H1 (cell line): ENCODE measurements around the gene POLR1G. TPM values are rescaled to one million over a fixed set of nuclear protein-coding genes. Genes with fewer than 3 reads are reported as not detected.

Experiments used
- ASH2L ChIP-seq: fragments of 200-600, 300-600 bp; sonication (generic); IDR thresholded peaks from one replicate; pipeline ENCODE4 v1.7.1; 2017; ENCODE audit warnings: low read length
- CBX8 ChIP-seq: fragments of 300-800, 300-1000 bp; sonication (generic); IDR thresholded peaks from 2 replicates; pipeline ENCODE4 v1.7.1; 2016; ENCODE audit warnings: low read depth, low read length, borderline replicate concordance
- CHD1 ChIP-seq: IDR thresholded peaks from 2 replicates; pipeline ENCODE4 v1.6.1; 2012; ENCODE audit warnings: low read depth, low read length, improper control_type of control experiment
- CHD2 ChIP-seq: IDR thresholded peaks from 2 replicates; pipeline ENCODE4 v1.6.1; 2012; ENCODE audit warnings: low read length, improper control_type of control experiment
- EZH2 ChIP-seq: fragments of 200-600 bp; sonication (generic); IDR thresholded peaks from 2 replicates; pipeline ENCODE4 v1.7.1; 2012; ENCODE audit warnings: low read depth, mild to moderate bottlenecking, moderate library complexity, low read length, inconsistent platforms; ENCODE audit not compliant: severe bottlenecking
- FOSL1 ChIP-seq: IDR thresholded peaks from 2 replicates; pipeline ENCODE4 v1.6.1; 2011; ENCODE audit warnings: mild to moderate bottlenecking, low read depth, low read length, moderate library complexity; ENCODE audit not compliant: insufficient read depth
- GTF2F1 ChIP-seq: IDR thresholded peaks from 2 replicates; pipeline ENCODE4 v1.6.1; 2012; ENCODE audit warnings: low read depth, low read length, improper control_type of control experiment, borderline replicate concordance
- JUND ChIP-seq: IDR thresholded peaks from 2 replicates; pipeline ENCODE4 v1.6.1; 2011; ENCODE audit warnings: mild to moderate bottlenecking, improper control_type of control experiment, low read length
- KDM1A ChIP-seq: fragments of 200-600, 300-600 bp; sonication (generic); IDR thresholded peaks from 2 replicates; pipeline ENCODE4 v1.7.1; 2016; ENCODE audit warnings: mild to moderate bottlenecking, low read length, borderline replicate concordance
- KDM4A ChIP-seq: IDR thresholded peaks from one replicate; pipeline ENCODE4 v1.7.1; 2012; ENCODE audit warnings: low read depth, mild to moderate bottlenecking, moderate library complexity, low read length, inconsistent platforms; ENCODE audit not compliant: severe bottlenecking
- NRF1 ChIP-seq: IDR thresholded peaks from 2 replicates; pipeline ENCODE4 v1.6.1; 2011; ENCODE audit warnings: mild to moderate bottlenecking, low read depth, low read length, improper control_type of control experiment
- POLR2A ChIP-seq, 2 experiments: IDR thresholded peaks; 1 replicate in 1 of 2; 2 replicates in 1 of 2; pipeline ENCODE4 v1.6.1; 2011; ENCODE audit warnings: low read depth in 2 of 2, low read length in 2 of 2, mild to moderate bottlenecking in 2 of 2; ENCODE audit errors: control extremely low read depth in 1 of 2
- POU5F1 ChIP-seq: IDR thresholded peaks from 2 replicates; pipeline ENCODE4 v1.6.1; 2011; ENCODE audit warnings: low read depth, mild to moderate bottlenecking, low read length, moderate library complexity
- RBBP5 ChIP-seq: IDR thresholded peaks from 2 replicates; pipeline ENCODE4 v1.7.1; 2012; ENCODE audit warnings: low read depth, mild to moderate bottlenecking, inconsistent platforms, low read length, moderate library complexity, borderline replicate concordance
- RFX5 ChIP-seq: IDR thresholded peaks from 2 replicates; pipeline ENCODE4 v1.6.1; 2011; ENCODE audit warnings: low read depth, low read length, improper control_type of control experiment, borderline replicate concordance
- RNF2 ChIP-seq: fragments of 200-900, 300-1000 bp; sonication (generic); IDR thresholded peaks from 2 replicates; pipeline ENCODE4 v1.7.1; 2016; ENCODE audit warnings: borderline replicate concordance, low read depth, mild to moderate bottlenecking, antibody characterized with exemption, low read length; ENCODE audit not compliant: poor library complexity, severe bottlenecking; ENCODE audit errors: missing control alignments
- RXRA ChIP-seq: IDR thresholded peaks from 2 replicates; pipeline ENCODE4 v1.6.1; 2011; ENCODE audit warnings: low read depth, mild to moderate bottlenecking, low read length, moderate library complexity; ENCODE audit not compliant: insufficient read depth
- SIN3A ChIP-seq, 2 experiments: IDR thresholded peaks in 1 of 2; conservative IDR thresholded peaks in 1 of 2; 2 replicates each; pipeline ENCODE4 v1.6.1; 2011 to 2012; ENCODE audit warnings: low read length in 2 of 2, improper control_type of control experiment in 1 of 2, low read depth in 1 of 2, mild to moderate bottlenecking in 1 of 2
- SP1 ChIP-seq: IDR thresholded peaks from 2 replicates; pipeline ENCODE4 v1.6.1; 2011; ENCODE audit warnings: low read depth, low read length
- SP2 ChIP-seq: IDR thresholded peaks from 2 replicates; pipeline ENCODE4 v1.6.1; 2012; ENCODE audit warnings: mild to moderate bottlenecking, low read length, inconsistent platforms
- SRF ChIP-seq: IDR thresholded peaks from 2 replicates; pipeline ENCODE4 v1.6.1; 2011; ENCODE audit warnings: mild to moderate bottlenecking, low read depth, low read length, moderate library complexity
- TAF1 ChIP-seq: IDR thresholded peaks from 2 replicates; pipeline ENCODE4 v1.6.1; 2011; ENCODE audit warnings: mild to moderate bottlenecking, low read depth, low read length
- TBP ChIP-seq: IDR thresholded peaks from 2 replicates; pipeline ENCODE4 v1.6.1; 2011; ENCODE audit warnings: low read depth, low read length, improper control_type of control experiment
- TCF12 ChIP-seq: IDR thresholded peaks from 2 replicates; pipeline ENCODE4 v1.6.1; 2011; ENCODE audit warnings: low read depth, mild to moderate bottlenecking, low read length
- TEAD4 ChIP-seq: IDR thresholded peaks from 2 replicates; pipeline ENCODE4 v1.6.1; 2012; ENCODE audit warnings: low read depth, low read length, inconsistent platforms, mixed read lengths
- YY1 ChIP-seq: IDR thresholded peaks from 2 replicates; pipeline ENCODE4 v1.6.1; 2011; ENCODE audit warnings: low read depth, mild to moderate bottlenecking, low read length
- polyA plus RNA-seq, 7 experiments: library from polyadenylated mRNA; depleted of rRNA in 3 of 7; stranded (reverse) in 5 of 7; unstranded in 2 of 7; fragments of >200 nt in 5 of 7; fragments of 200-250 nt in 2 of 7; gene quantifications; 1 replicate in 5 of 7; 2 replicates in 1 of 7; 4 replicates in 1 of 7; pipeline versions ENCODE4 v1.2.1 to v1.2.3, GENCODE V29; 2011 to 2013; ENCODE audit warnings: missing spikeins in 2 of 7, mixed read lengths in 2 of 7
- total RNA-seq: library from RNA; stranded (reverse); fragmentation: NEBNext Ultra II Directional; extraction: Animal tissue kit (Norgen Biotek cat#: 25700); gene quantifications from 2 replicates; pipeline ENCODE4 v1.2.1, GENCODE V29; 2021

Gene POLR1G
- total and polyA plus RNA-seq, 2 of the 8 experiments (the other 6 are each of a cell fraction or from before 2014, with no cell fraction given), result 16.8 to 34.8 TPM

- TF ChIP-seq NRF1 (no peak), KDM4A (peak; percentile 76), CHD1 (peak; percentile 95), YY1 (no peak), TEAD4 (no peak), GTF2F1 (no peak), EZH2 (no peak), RNF2 (no peak), RXRA (no peak), CBX8 (no peak), TBP (peak; percentile 89), RFX5 (no peak), SP2 (no peak), RBBP5 (no peak), ASH2L (no peak), JUND (peak; percentile 98), SIN3A (conservative IDR thresholded peaks at IDR 0.05 in 1 of 2, IDR thresholded peaks at IDR 0.05 in 1 of 2; ENCODE audit: low read depth in 1 of 2, low read length in 2 of 2) (peak; percentile 47 to 83; a peak in 2 of 4 replicates), CHD2 (no peak; the same call in 1 of the 2 replicates), FOSL1 (no peak), KDM1A (no peak), POU5F1 (no peak), TCF12 (no peak), SP1 (peak; percentile 92), TAF1 (peak; percentile 92), POLR2A (IDR thresholded peaks at IDR 0.05; ENCODE audit: control extremely low read depth in 1 of 2, low read depth in 2 of 2, low read length in 2 of 2) (peak in 1 of 2 experiments; percentile 77; a peak in 2 of 3 replicates), SRF (no peak)
Measured at GRCh38 chr19:45406226-45407090, at the start of gene POLR1G (continued).
